ENCODE data around the gene PET100.

The PET100 gene

GRCh38 chr19:7654401-7654800 lies 24.8 kb downstream of the PET100 start:
- no peak for DNase-seq

- DNase-seq = no peak
These were observed 26.0 kb downstream of the PET100 start for GRCh38 chr19:7655581-7655980.

DNA sequence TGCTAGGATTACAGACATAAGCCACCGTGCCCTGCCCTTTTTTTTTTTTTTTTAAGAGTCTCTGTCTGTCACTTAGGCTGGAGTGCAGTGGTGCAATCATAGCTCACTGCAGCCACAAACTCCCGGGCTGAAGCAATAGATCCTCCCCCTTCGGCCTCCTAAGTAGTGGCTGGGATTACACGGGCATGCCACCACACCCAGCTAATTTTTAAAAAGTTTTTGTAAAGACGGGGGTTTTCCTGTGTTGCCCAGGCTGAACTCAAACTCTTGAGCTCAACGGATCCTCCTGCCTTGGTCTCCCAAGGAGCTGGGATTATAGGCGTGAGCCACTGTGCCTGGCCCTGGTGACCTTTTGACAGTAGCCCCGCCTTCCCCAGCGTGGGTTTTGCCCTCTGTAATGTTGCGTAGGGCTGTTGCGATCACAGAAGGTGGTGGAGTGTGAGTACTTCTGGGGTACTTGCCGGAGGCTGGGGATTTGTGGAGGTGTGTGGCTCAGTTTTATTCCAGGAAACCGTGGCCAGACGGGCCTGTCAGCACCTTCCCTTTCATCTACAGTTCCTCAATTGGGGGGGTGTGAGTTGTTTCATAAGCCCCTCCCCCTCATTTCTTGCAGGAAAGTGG lies 27.6 kb downstream of the PET100 start:
- DNase-seq = no peak

DNA sequence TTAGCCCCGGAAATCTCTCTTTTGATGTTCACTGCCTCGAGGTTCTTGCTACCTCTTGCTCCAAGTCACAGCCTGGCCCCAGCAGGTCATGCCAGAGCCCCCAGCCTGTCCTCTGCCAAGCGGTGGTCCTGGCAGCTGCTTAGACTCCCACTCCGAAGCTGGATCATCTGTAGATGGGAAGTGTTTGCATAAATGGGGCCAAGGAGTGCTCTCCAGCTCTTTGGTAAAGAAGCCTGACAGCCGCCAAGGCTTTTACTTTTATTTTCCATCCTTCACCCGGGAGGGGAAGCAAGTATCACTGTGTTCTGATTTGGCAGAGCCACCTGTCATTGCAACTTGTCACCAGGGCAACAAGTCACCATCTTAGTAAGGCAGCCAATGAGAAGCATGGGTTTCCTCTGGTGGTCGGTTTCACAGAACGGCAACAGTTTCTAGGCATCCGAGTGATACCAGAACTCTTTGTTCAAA lies 28.7 kb downstream of the PET100 start:
- DNase-seq = peak; percentile 53

- DNase-seq = no peak
These were observed 32.3 kb downstream of the PET100 start for GRCh38 chr19:7661744-7662538.

- no peak for DNase-seq
These were observed 33.1 kb downstream of the PET100 start for GRCh38 chr19:7662657-7663056.

- DNase-seq = no peak
These were observed 34.1 kb downstream of the PET100 start for GRCh38 chr19:7663706-7664105.

DNA sequence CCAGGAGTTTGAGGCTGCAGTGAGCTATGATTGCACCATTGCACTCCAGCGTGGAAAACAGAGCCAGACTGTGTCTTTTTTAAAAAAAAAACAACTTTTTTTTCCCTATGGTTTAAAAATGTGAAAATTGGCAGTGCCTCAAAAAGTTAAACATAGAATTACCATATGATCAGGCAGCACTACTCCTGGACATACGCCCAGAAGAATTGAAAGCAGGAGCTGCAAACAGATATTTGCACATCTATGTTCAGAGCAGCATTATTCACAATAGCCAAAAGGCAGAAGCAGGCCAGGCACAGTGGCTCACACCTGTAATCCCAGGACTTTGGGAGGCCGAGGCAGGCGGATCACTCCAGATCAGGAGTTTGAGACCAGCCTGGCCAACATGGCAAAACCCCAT lies 35.5 kb downstream of the PET100 start:
- no peak for DNase-seq

GRCh38 chr19:7668842-7669241 lies 39.2 kb downstream of the PET100 start, which contains the start of gene RETN:
TSS of gene RETN (plus strand) at chr19:7669049. CDS start at chr19:7669327, 278 bp downstream.
- no peak for DNase-seq

GRCh38 chr19:7669641-7670040 lies 40.0 kb downstream of the PET100 start:
- DNase-seq = no peak

DNA sequence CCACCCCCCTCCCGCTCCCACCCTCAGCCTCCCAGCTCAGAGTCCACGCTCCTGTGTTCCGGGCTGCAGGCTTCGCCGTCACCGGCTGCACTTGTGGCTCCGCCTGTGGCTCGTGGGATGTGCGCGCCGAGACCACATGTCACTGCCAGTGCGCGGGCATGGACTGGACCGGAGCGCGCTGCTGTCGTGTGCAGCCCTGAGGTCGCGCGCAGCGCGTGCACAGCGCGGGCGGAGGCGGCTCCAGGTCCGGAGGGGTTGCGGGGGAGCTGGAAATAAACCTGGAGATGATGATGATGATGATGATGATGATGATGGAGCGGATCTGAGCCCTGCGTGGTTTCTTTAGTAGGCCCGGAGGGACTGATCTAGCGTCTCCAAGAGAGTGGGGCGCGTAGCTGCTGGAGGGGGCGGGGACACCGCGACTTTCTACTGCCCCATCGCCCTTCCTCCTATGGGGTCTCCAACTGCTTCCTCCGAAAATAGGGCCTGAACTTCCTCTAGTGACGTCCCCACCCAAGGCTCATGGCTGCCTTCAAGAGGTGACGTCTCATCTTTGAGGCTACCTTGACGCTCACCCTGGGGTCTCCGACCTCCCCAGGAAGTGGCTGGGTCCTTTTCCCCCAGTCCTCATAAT lies 40.7 kb downstream of the PET100 start:
- DNase-seq = no peak

- no peak for DNase-seq
These were observed 41.2 kb downstream of the PET100 start for GRCh38 chr19:7670790-7671189.

DNA sequence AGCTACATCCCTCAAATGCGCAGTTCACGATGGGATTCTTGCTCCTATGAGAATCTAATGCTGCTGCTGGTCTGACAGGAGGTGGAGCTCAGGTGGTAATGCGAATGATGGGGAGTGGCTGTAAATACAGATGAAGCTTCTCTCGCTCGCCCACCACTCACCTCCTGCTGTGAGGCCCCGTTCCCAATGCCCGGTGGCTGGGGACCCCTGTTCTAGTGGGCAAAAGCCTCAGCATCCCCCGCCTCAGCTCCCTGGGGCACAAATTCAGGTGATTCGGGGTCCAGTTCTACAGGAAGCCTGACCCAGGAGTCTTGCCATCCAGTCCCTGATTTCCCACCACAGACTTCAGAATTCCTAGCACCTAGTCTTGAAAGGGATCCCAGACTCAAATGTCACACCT lies 42.9 kb downstream of the PET100 start:
- DNase-seq = no peak

DNA sequence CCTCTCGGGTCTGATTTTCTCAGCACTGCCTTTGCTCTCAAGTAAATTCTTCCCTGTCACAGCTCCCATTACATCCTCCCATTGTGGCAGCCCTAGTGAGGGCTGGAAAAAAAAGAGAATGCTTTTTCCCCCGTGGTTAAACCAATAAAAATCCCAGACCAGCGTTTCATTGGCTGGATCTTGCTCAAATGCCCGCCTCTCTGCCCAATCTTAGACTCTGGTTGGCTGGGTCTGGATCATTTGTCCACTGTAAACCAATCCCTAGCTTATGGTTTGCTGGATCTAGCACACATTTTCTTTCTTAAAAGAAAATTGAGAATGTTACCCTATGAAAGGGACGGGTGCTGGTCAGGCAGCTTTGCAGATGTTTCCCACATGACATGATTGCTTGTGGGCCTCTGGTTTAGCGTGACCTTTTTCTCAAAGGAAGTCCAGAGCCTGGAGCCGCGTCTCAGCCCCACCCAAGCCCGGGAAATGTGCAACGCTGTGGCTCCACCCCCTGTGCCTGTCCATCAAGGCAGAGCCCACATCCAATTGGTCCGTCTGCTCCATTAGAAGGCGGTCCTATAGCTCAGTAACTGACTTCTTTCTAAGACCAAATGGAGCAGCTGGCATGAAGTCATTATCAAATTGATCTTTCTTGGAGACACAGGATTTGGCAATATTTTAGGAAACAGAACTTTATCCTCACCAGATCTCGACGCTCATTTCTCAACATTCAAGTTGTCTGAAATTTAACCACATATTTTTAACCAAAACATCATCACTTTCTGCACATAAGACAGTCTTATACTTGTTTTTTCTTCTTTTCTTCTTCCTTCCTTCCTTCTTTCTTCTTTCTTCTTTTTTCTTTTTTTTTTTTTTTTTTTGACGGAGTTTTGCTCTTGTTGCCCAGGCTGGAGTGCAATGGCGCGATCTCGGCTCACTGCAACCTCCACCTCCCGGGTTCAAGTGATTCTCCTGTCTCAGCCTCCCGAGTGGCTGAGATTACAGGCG lies 44.7 kb downstream of the PET100 start:
- DNase-seq = no peak

- DNase-seq = no peak
These were observed 46.8 kb downstream of the PET100 start for GRCh38 chr19:7676376-7676775.

- no peak for DNase-seq
These were observed 47.3 kb downstream of the PET100 start, which contains the start of gene MCEMP1 for GRCh38 chr19:7676854-7677253. TSS of gene MCEMP1 (plus strand) at chr19:7677090. CDS start at chr19:7677121, 31 bp downstream.

GRCh38 chr19:7677669-7678311 lies 48.2 kb downstream of the PET100 start:
- no peak for DNase-seq

GRCh38 chr19:7678971-7679751 lies 49.6 kb downstream of the PET100 start:
- peak; percentile 81 for DNase-seq

- no peak for DNase-seq
These were observed 50.4 kb downstream of the PET100 start for GRCh38 chr19:7679771-7680605.

All from CD4-positive, alpha-beta T cell treated with Interleukin-4 for 4 hours (primary cell).